Liver (tissue), 9 donors: ENCODE data around the gene DGCR2. TPM values are rescaled to one million over a fixed set of nuclear protein-coding genes. Genes with fewer than 3 reads are reported as not detected.
"Not testable (repeated sequence)": the region's sequence is repeated elsewhere in the genome, so short reads cannot be mapped to it uniquely, and the experiment has no call there.

Experiments
- DNase-seq: peaks from one replicate; pipeline ENCODE4 v3.0.0-alpha.2; 2017; ENCODE audit warnings: low spot score
- H3K27ac ChIP-seq, 2 donors: one replicate each; pipeline ENCODE4 v1.7.0; 2013; ENCODE audit warnings: inconsistent platforms in 2 of 2, low read length in 2 of 2, control low read depth in 1 of 2, low read depth in 1 of 2, mild to moderate bottlenecking in 1 of 2
- H3K27me3 ChIP-seq, 4 donors: one replicate each; pipeline versions ENCODE4 v1.6.1 to v1.7.0; 2013; ENCODE audit warnings: low read length in 3 of 4, inconsistent platforms in 1 of 4, mild to moderate bottlenecking in 1 of 4, moderate library complexity in 1 of 4; ENCODE audit not compliant: control insufficient read depth in 4 of 4, insufficient read depth in 4 of 4
- H3K36me3 ChIP-seq, 4 donors: one replicate each; pipeline versions ENCODE4 v1.6.1 to v1.7.0; 2013; ENCODE audit warnings: low read length in 3 of 4, mild to moderate bottlenecking in 3 of 4, low read depth in 1 of 4, moderate library complexity in 1 of 4; ENCODE audit not compliant: control insufficient read depth in 4 of 4, insufficient read depth in 3 of 4
- H3K4me1 ChIP-seq, 4 donors: one replicate each; pipeline versions ENCODE4 v1.6.1 to v1.7.0; 2013; ENCODE audit warnings: low read length in 3 of 4, mild to moderate bottlenecking in 3 of 4, moderate library complexity in 1 of 4; ENCODE audit not compliant: control insufficient read depth in 4 of 4, insufficient read depth in 4 of 4
- H3K4me3 ChIP-seq, 3 donors: one replicate each; pipeline versions ENCODE4 v1.6.1 to v1.7.0; 2013; ENCODE audit warnings: low read length in 3 of 3, control low read depth in 1 of 3, low read depth in 1 of 3, mild to moderate bottlenecking in 1 of 3
- H3K9ac ChIP-seq, 2 donors: one replicate each; pipeline ENCODE4 v1.7.0; 2013; ENCODE audit warnings: low read length in 2 of 2, mild to moderate bottlenecking in 2 of 2, moderate library complexity in 2 of 2, control low read depth in 1 of 2, low read depth in 1 of 2
- H3K9me3 ChIP-seq, 4 donors: one replicate each; pipeline versions ENCODE4 v1.6.1 to v1.7.0; 2013; ENCODE audit warnings: low read length in 3 of 4; ENCODE audit not compliant: control insufficient read depth in 4 of 4
- CTCF ChIP-seq: fragments of 150-350 bp; IDR thresholded peaks from 2 replicates; pipeline ENCODE4 v1.5.1; 2017; ENCODE audit warnings: improper control_type of control experiment, low read depth, low read length; ENCODE audit not compliant: missing input control
- EGR1 ChIP-seq, 2 donors: IDR thresholded peaks; 2 replicates each; pipeline ENCODE4 v1.6.1; 2016 to 2018; ENCODE audit warnings: antibody characterized with exemption in 2 of 2, low read depth in 2 of 2
- FOXA1 ChIP-seq: IDR thresholded peaks from 2 replicates; pipeline ENCODE4 v1.6.1; 2016; ENCODE audit warnings: antibody characterized with exemption
- FOXA2 ChIP-seq: IDR thresholded peaks from 2 replicates; pipeline ENCODE4 v1.6.1; 2016; ENCODE audit warnings: antibody characterized with exemption
- GABPA ChIP-seq, 2 donors: IDR thresholded peaks in 1 of 2; conservative IDR thresholded peaks in 1 of 2; 2 replicates each; pipeline ENCODE4 v1.6.1; 2016; ENCODE audit warnings: antibody characterized with exemption in 2 of 2, mild to moderate bottlenecking in 1 of 2, moderate library complexity in 1 of 2
- HNF4A ChIP-seq, 2 donors: conservative IDR thresholded peaks; 2 replicates each; pipeline ENCODE4 v1.6.1; 2016; ENCODE audit warnings: antibody characterized with exemption in 2 of 2, mild to moderate bottlenecking in 2 of 2
- HNF4G ChIP-seq: IDR thresholded peaks from 2 replicates; pipeline ENCODE4 v1.6.1; 2016; ENCODE audit warnings: antibody characterized with exemption
- JUND ChIP-seq, 2 donors: IDR thresholded peaks; 2 replicates each; pipeline ENCODE4 v1.6.1; 2016; ENCODE audit warnings: antibody characterized with exemption in 2 of 2
- MAX ChIP-seq: IDR thresholded peaks from 2 replicates; pipeline ENCODE4 v1.6.1; 2016; ENCODE audit warnings: antibody characterized with exemption
- NR2F2 ChIP-seq: IDR thresholded peaks from 2 replicates; pipeline ENCODE4 v1.6.1; 2016; ENCODE audit warnings: antibody characterized with exemption
- RAD21 ChIP-seq, 2 donors: IDR thresholded peaks; 2 replicates each; pipeline ENCODE4 v1.6.1; 2016; ENCODE audit warnings: antibody characterized with exemption in 2 of 2, mild to moderate bottlenecking in 2 of 2
- REST ChIP-seq: IDR thresholded peaks from 2 replicates; pipeline ENCODE4 v1.6.1; 2016; ENCODE audit warnings: antibody characterized with exemption, mild to moderate bottlenecking
- RXRA ChIP-seq, 2 donors: IDR thresholded peaks; 2 replicates each; pipeline ENCODE4 v1.6.1; 2017 to 2018; ENCODE audit warnings: antibody characterized with exemption in 2 of 2, mild to moderate bottlenecking in 1 of 2
- SP1 ChIP-seq: IDR thresholded peaks from 2 replicates; pipeline ENCODE4 v1.6.1; 2018; ENCODE audit warnings: antibody characterized with exemption, mild to moderate bottlenecking
- TAF1 ChIP-seq: conservative IDR thresholded peaks from 2 replicates; pipeline ENCODE4 v1.6.1; 2016; ENCODE audit warnings: antibody characterized with exemption, mild to moderate bottlenecking
- YY1 ChIP-seq: IDR thresholded peaks from 2 replicates; pipeline ENCODE4 v1.6.1; 2016; ENCODE audit warnings: antibody characterized with exemption, mild to moderate bottlenecking
- WGBS: extraction: QIAGEN DNeasy Blood & Tissue Kit; methylation state at CpG from one replicate; pipeline ENCODE4 v1.1.7; 2013; 5-methylcytosine and 5-hydroxymethylcytosine counted together
- polyA plus RNA-seq, 2 donors: library from polyadenylated mRNA; stranded (reverse) in 1 of 2; unstranded in 1 of 2; fragments of 200-250 nt in 1 of 2; fragments of >200 nt in 1 of 2; fragmentation: Nextera tagmentation in 1 of 2; extraction: Ambion mirVana in 1 of 2; gene quantifications; one replicate each; pipeline versions ENCODE4 v1.2.1 to v1.2.3, GENCODE V29; 2013 to 2015
- total RNA-seq, 2 donors: library from RNA; depleted of rRNA; stranded (reverse); fragments of >200 nt; gene quantifications; one replicate each; pipeline ENCODE4 v1.2.3, GENCODE V29; 2014
- TF ChIP-seq, protein P1 (sequence below): IDR thresholded peaks from 2 replicates; pipeline ENCODE4 v1.6.1; 2016; ENCODE audit warnings: antibody characterized with exemption
- TF ChIP-seq, protein P2 (sequence below): IDR thresholded peaks from 2 replicates; pipeline ENCODE4 v1.6.1; 2016; ENCODE audit warnings: antibody characterized with exemption
- donor health status: healthy.
- donor health status: healthy.
- donor health status: healthy.
- donor health status: healthy.
- donor health status: healthy.

The DGCR2 gene
- total and polyA plus RNA-seq, 4 donors = 11.2 to 30.0 (median 21.1) TPM

- no peaks in the 10 kb centered on the region for H3K9me3 ChIP-seq
- H3K27me3 ChIP-seq = no peaks in the 10 kb centered on the region
- peaks cover 3 to 7% (median 6%) of the 10 kb centered on the region in 4 donors for H3K4me1 ChIP-seq
- H3K27ac ChIP-seq = peak overlapping the region in 1 of 2 donors; percentile 3
- TF ChIP-seq EGR1 (IDR thresholded peaks at IDR 0.05; ENCODE audit: low read depth in 2 of 2) = no peak
- TF ChIP-seq HNF4A (conservative IDR thresholded peaks at IDR 0.05) = peak; percentile 30 to 37
- no peak for TF ChIP-seq GABPA (IDR thresholded peaks at IDR 0.05 in 1 of 2, conservative IDR thresholded peaks at IDR 0.05 in 1 of 2)
- no peak for TF ChIP-seq RAD21 (IDR thresholded peaks at IDR 0.05)
- no peak for TF ChIP-seq MAX
- TF ChIP-seq REST = no peak
- TF ChIP-seq NR2F2 = no peak
- peak; percentile 29 for TF ChIP-seq SP1
- TF ChIP-seq TAF1 = no peak
- no peak for TF ChIP-seq FOXA2
- TF ChIP-seq RXRA (IDR thresholded peaks at IDR 0.05) = peak; percentile 8 to 48
- no peak for TF ChIP-seq HNF4G
- TF ChIP-seq CTCF = no peak
- peak; percentile 45 for TF ChIP-seq YY1
- no peak for TF ChIP-seq JUND (IDR thresholded peaks at IDR 0.05)
- TF ChIP-seq, protein P1, sequence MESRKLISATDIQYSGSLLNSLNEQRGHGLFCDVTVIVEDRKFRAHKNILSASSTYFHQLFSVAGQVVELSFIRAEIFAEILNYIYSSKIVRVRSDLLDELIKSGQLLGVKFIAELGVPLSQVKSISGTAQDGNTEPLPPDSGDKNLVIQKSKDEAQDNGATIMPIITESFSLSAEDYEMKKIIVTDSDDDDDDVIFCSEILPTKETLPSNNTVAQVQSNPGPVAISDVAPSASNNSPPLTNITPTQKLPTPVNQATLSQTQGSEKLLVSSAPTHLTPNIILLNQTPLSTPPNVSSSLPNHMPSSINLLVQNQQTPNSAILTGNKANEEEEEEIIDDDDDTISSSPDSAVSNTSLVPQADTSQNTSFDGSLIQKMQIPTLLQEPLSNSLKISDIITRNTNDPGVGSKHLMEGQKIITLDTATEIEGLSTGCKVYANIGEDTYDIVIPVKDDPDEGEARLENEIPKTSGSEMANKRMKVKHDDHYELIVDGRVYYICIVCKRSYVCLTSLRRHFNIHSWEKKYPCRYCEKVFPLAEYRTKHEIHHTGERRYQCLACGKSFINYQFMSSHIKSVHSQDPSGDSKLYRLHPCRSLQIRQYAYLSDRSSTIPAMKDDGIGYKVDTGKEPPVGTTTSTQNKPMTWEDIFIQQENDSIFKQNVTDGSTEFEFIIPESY = peak; percentile 16
- TF ChIP-seq, protein P2, sequence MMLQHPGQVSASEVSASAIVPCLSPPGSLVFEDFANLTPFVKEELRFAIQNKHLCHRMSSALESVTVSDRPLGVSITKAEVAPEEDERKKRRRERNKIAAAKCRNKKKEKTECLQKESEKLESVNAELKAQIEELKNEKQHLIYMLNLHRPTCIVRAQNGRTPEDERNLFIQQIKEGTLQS = no peak
- no peak for TF ChIP-seq FOXA1
- DNase-seq = no peak
- H3K9ac ChIP-seq = no peak overlapping the region
- no peak overlapping the region for H3K4me3 ChIP-seq
- H3K36me3 ChIP-seq = no peaks in the 10 kb centered on the region
- WGBS = 35% methylated on average over 5 of the region's 5 CpGs
These were observed 109.8 kb downstream of the DGCR2 start for GRCh38 chr22:19012308-19012986.

GRCh38 chr22:19011611-19012010 is 110.6 kb downstream of the DGCR2 start:
- not testable (repeated sequence) for H3K4me3 ChIP-seq, H3K9me3 ChIP-seq, H3K4me1 ChIP-seq, H3K27ac ChIP-seq, DNase-seq, H3K9ac ChIP-seq, H3K36me3 ChIP-seq, H3K27me3 ChIP-seq
- 95% methylated on average over 9 of the region's 9 CpGs for WGBS
